Measurements from ENCODE around the gene TM9SF3.

TM9SF3 gene

GRCh38 chr10:96500519-96500918 is 86.3 kb downstream of the TM9SF3 start:
- Histone ChIP-seq H3K9me3 (no peaks in the 10 kb centered on the region), H3K4me1 (no peaks in the 10 kb centered on the region), H3K4me3 (ENCODE audit: low read depth, low read length) (no peak overlapping the region), H3K36me3 (no peaks in the 10 kb centered on the region), H3K27me3 (no peaks in the 10 kb centered on the region)
- TF ChIP-seq CTCF (IDR thresholded peaks at IDR 0.05; ENCODE audit: low read depth, low read length) = no peak
- no peak for DNase-seq

- no peaks in the 10 kb centered on the region for H3K36me3 ChIP-seq
- H3K9me3 ChIP-seq = no peaks in the 10 kb centered on the region
- H3K27me3 ChIP-seq = no peaks in the 10 kb centered on the region
- H3K4me1 ChIP-seq = no peaks in the 10 kb centered on the region
- DNase-seq = no peak
- H3K4me3 ChIP-seq (ENCODE audit: low read depth, low read length) = no peak overlapping the region
- no peak for TF ChIP-seq CTCF (IDR thresholded peaks at IDR 0.05; ENCODE audit: low read depth, low read length)
Observed at GRCh38 chr10:96500050-96500449, 86.8 kb downstream of the TM9SF3 start.

GRCh38 chr10:96497391-96497790 is 89.4 kb downstream of the TM9SF3 start:
- Histone ChIP-seq H3K9me3 (no peaks in the 10 kb centered on the region; the same call in 1 of the 2 replicates), H3K4me3 (ENCODE audit: low read depth, low read length) (no peak overlapping the region), H3K36me3 (no peaks in the 10 kb centered on the region), H3K27me3 (no peaks in the 10 kb centered on the region), H3K4me1 (no peaks in the 10 kb centered on the region)
- TF ChIP-seq CTCF (IDR thresholded peaks at IDR 0.05; ENCODE audit: low read depth, low read length) = no peak
- DNase-seq = no peak

GRCh38 chr10:96496281-96496925 is 90.4 kb downstream of the TM9SF3 start:
- Histone ChIP-seq H3K27me3 (no peaks in the 10 kb centered on the region), H3K4me1 (no peaks in the 10 kb centered on the region), H3K9me3 (no peaks in the 10 kb centered on the region; the same call in 1 of the 2 replicates), H3K4me3 (ENCODE audit: low read depth, low read length) (no peak overlapping the region), H3K36me3 (no peaks in the 10 kb centered on the region)
- no peak for DNase-seq
- TF ChIP-seq CTCF (IDR thresholded peaks at IDR 0.05; ENCODE audit: low read depth, low read length) = no peak

GRCh38 chr10:96495544-96495943 is 91.3 kb downstream of the TM9SF3 start:
- Histone ChIP-seq H3K9me3 (no peaks in the 10 kb centered on the region; the same call in 1 of the 2 replicates), H3K4me1 (no peaks in the 10 kb centered on the region), H3K36me3 (no peaks in the 10 kb centered on the region), H3K27me3 (no peaks in the 10 kb centered on the region), H3K4me3 (ENCODE audit: low read depth, low read length) (no peak overlapping the region)
- no peak for DNase-seq
- TF ChIP-seq CTCF (IDR thresholded peaks at IDR 0.05; ENCODE audit: low read depth, low read length) = no peak

GRCh38 chr10:96494694-96495093 is 92.1 kb downstream of the TM9SF3 start:
- no peaks in the 10 kb centered on the region; the same call in 1 of the 2 replicates for H3K9me3 ChIP-seq
- no peaks in the 10 kb centered on the region for H3K27me3 ChIP-seq
- no peak for TF ChIP-seq CTCF (IDR thresholded peaks at IDR 0.05; ENCODE audit: low read depth, low read length)
- H3K4me1 ChIP-seq = no peaks in the 10 kb centered on the region
- no peaks in the 10 kb centered on the region for H3K36me3 ChIP-seq
- DNase-seq = no peak
- H3K4me3 ChIP-seq (ENCODE audit: low read depth, low read length) = no peak overlapping the region
